Upper lobe of left lung (tissue), 6 donors: ENCODE results near the gene YPEL1. TPM values are rescaled to one million over a fixed set of nuclear protein-coding genes. Genes with fewer than 3 reads are reported as not detected.

Experiments used
- ATAC-seq, 2 donors: fragments of 200-7000 bp; cut with Tn5 transposase; one replicate each; pipeline ENCODE4 v1.9.1; 2022; ENCODE audit warnings: mild to moderate bottlenecking in 2 of 2, moderate library complexity in 2 of 2; ENCODE audit not compliant: low FRiP score in 2 of 2
- DNase-seq, 2 donors: peaks; one replicate each; pipeline ENCODE4 v3.0.0-alpha.2; 2019 to 2020
- H3K27ac ChIP-seq, 4 donors: fragments of 200-600 bp; sonication (generic); one replicate each; pipeline ENCODE4 v1.5.1; 2016 to 2019
- H3K27me3 ChIP-seq, 4 donors: fragments of 200-600 bp; sonication (generic); one replicate each; pipeline ENCODE4 v1.5.1; 2017 to 2019
- H3K36me3 ChIP-seq, 4 donors: fragments of 200-600 bp; sonication (generic); one replicate each; pipeline ENCODE4 v1.5.1; 2016 to 2019
- H3K4me1 ChIP-seq, 4 donors: fragments of 200-600 bp; sonication (generic); one replicate each; pipeline ENCODE4 v1.5.1; 2018 to 2019
- H3K4me3 ChIP-seq, 4 donors: fragments of 200-600 bp; sonication (generic); one replicate each; pipeline ENCODE4 v1.5.1; 2017 to 2019; ENCODE audit warnings: mild to moderate bottlenecking in 2 of 4, moderate library complexity in 1 of 4
- H3K9me3 ChIP-seq, 4 donors: fragments of 200-600 bp; sonication (generic); one replicate each; pipeline ENCODE4 v1.5.1; 2018 to 2019
- CTCF ChIP-seq, 6 experiments: fragments of 450-650 bp in 4 of 6; fragments of 200-600 bp in 2 of 6; sonication (generic) in 2 of 6; IDR thresholded peaks; one replicate each; pipeline ENCODE4 v1.5.1; 2016 to 2019; ENCODE audit warnings: antibody characterized with exemption in 6 of 6
- EP300 ChIP-seq, 4 donors: sonication (generic); formaldehyde crosslinking; IDR thresholded peaks; one replicate each; pipeline ENCODE4 v1.5.1; 2017; ENCODE audit warnings: antibody characterized with exemption in 4 of 4, control low read depth in 2 of 4
- POLR2A ChIP-seq, 4 donors: fragments of 450-650 bp; IDR thresholded peaks; one replicate each; pipeline ENCODE4 v1.5.1; 2016 to 2017; ENCODE audit warnings: antibody characterized with exemption in 4 of 4, mild to moderate bottlenecking in 2 of 4
- POLR2AphosphoS5 ChIP-seq, 2 donors: sonication (generic); formaldehyde crosslinking; IDR thresholded peaks; one replicate each; pipeline ENCODE4 v1.5.1; 2017; ENCODE audit warnings: antibody characterized with exemption in 2 of 2
- WGBS, 2 donors: methylation state at CpG; one replicate each; pipeline ENCODE4 v1.1.5; 2017 to 2018; 5-methylcytosine and 5-hydroxymethylcytosine counted together
- total RNA-seq, 6 donors: library from RNA; depleted of rRNA in 4 of 6; stranded (reverse); fragments of >200 nt in 4 of 6; gene quantifications; one replicate each; pipeline versions ENCODE4 v1.1.0 to v1.2.1, GENCODE V29; 2016 to 2021
- donor health status: DM: no; HTN: no; CAD: no; lungs with moderate emphysema.
- donor health status: DM: no; HTN: yes; CAD: no; lungs with severe emphysema.

YPEL1 gene
- total RNA-seq, 6 donors from 2014 or later: 4.4 to 11.6 (median 7.4) TPM

GRCh38 chr22:21736948-21737347 lies 1.4 kb upstream of the YPEL1 start:
- Histone ChIP-seq H3K27ac (no peak overlapping the region), H3K9me3 (no peaks in the 10 kb centered on the region), H3K36me3 (no peaks in the 10 kb centered on the region), H3K27me3 (no peaks in the 10 kb centered on the region), H3K4me3 (no peak overlapping the region), H3K4me1 (peaks cover 9 to 19% (median 13%) of the 10 kb centered on the region in 4 donors)
- no peak for ATAC-seq
- DNase-seq: no peak
- 86 to 96% methylated on average over 9 of the region's 9 CpGs for WGBS, 2 donors
- no peak for TF ChIP-seq CTCF (IDR thresholded peaks at IDR 0.05)
- TF ChIP-seq POLR2A (IDR thresholded peaks at IDR 0.05): no peak
- no peak for TF ChIP-seq EP300 (IDR thresholded peaks at IDR 0.05)
- TF ChIP-seq POLR2AphosphoS5 (IDR thresholded peaks at IDR 0.05): no peak

DNA sequence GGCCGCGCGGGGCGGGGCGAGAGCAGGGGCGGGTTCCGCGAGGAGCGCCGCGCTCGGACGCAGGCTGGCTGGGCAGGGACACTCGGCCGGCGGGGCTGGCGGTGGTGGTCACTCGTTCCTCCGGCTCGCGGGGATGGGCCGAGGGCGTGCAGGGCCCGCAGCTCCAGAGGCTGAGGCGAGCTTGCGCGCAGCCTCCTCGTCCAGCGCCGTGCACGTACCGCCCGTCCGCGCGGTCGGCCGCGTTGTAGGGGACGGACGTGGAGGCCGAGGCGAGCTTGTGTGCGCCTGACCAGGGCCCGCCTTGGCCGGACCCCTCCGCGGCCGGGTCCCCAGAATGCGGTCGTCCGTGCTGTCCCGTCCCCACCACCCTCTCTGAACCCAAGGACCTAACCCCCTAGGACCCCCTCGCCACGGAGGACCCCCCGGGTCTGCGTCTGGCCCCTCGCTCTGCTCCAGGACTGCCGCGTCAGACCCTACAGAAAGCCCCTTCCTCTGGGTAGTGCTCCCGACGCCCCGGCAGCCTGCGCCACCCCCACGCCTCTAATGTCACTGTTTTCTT lies 569 bp upstream of the YPEL1 start:
- DNase-seq (no peak), ATAC-seq (no peak)
- Histone ChIP-seq H3K4me1 (peaks cover 9 to 19% (median 13%) of the 10 kb centered on the region in 4 donors), H3K4me3 (peak overlapping the region; percentile 44 to 85 (median 70)), H3K9me3 (no peaks in the 10 kb centered on the region), H3K27me3 (no peaks in the 10 kb centered on the region), H3K36me3 (no peaks in the 10 kb centered on the region), H3K27ac (peak overlapping the region in 2 of 4 donors; percentile 31 to 58)
- TF ChIP-seq POLR2A (IDR thresholded peaks at IDR 0.05): no peak
- no peak for TF ChIP-seq CTCF (IDR thresholded peaks at IDR 0.05)
- TF ChIP-seq POLR2AphosphoS5 (IDR thresholded peaks at IDR 0.05): no peak
- 19 to 53% methylated on average over 5 to 22 of the region's 65 CpGs for WGBS, 2 donors

DNA sequence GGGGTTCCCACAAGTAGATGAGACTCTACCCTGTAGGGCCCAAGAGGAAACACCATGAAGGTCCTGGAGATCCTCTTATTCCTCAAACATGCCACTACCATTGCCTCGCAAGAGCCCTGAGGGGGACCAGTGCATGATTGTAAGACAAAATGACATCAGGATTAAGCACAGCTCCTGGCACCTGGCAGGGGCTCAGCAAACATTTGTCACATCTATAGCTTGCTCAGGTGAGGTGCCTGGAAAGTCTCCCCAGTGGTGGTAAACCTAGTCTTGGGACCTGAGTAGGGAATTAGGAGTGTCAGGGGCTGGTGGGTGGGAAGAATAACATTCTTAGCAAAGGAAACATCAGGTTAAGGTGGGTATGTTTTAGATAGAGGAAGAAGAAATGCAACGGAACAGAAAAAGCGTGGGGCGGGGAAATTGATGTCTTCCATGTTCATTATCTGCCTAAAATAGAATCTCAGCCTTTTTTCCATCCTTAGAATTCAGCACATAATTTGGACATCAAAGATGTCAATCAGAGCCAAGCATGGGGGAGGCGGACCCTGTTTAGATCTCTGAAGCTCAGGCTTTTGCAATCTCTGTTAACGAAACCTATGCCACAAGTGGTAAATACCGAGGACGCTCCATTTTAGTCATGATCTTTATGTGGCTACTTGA lies 924 bp downstream of the YPEL1 start:
- TF ChIP-seq CTCF (IDR thresholded peaks at IDR 0.05): no peak
- no peaks in the 10 kb centered on the region for H3K9me3 ChIP-seq
- no peaks in the 10 kb centered on the region for H3K36me3 ChIP-seq
- ATAC-seq: no peak
- WGBS, 2 donors: 4 to 18% methylated on average over 7 to 8 of the region's 8 CpGs
- H3K4me1 ChIP-seq: peaks cover 9 to 19% (median 13%) of the 10 kb centered on the region in 4 donors
- H3K27me3 ChIP-seq: no peaks in the 10 kb centered on the region
- H3K4me3 ChIP-seq: peak overlapping the region; percentile 49 to 85 (median 70)
- H3K27ac ChIP-seq: peak overlapping the region; percentile 72 to 88 (median 79)
- no peak for DNase-seq

- Histone ChIP-seq H3K4me3 (no peak overlapping the region), H3K27me3 (no peaks in the 10 kb centered on the region), H3K4me1 (peaks cover 9 to 17% (median 13%) of the 10 kb centered on the region in 4 donors), H3K9me3 (no peaks in the 10 kb centered on the region), H3K36me3 (no peaks in the 10 kb centered on the region), H3K27ac (no peak overlapping the region)
- no peak for DNase-seq
- ATAC-seq: no peak
- no peak for TF ChIP-seq POLR2AphosphoS5 (IDR thresholded peaks at IDR 0.05)
- no peak for TF ChIP-seq EP300 (IDR thresholded peaks at IDR 0.05)
- TF ChIP-seq POLR2A (IDR thresholded peaks at IDR 0.05): no peak
- TF ChIP-seq CTCF (IDR thresholded peaks at IDR 0.05): no peak
- 83 to 90% methylated on average over 5 of the region's 5 CpGs for WGBS, 2 donors
Measured at GRCh38 chr22:21731503-21731902, 4.1 kb downstream of the YPEL1 start.
